ENCODE measurements around the gene ADGRF1.

Gene ADGRF1

GRCh38 chr6:47026679-47027078 lies 15.5 kb downstream of the ADGRF1 start:
- no peak overlapping the region for H3K4me3 ChIP-seq (replicated peaks; ENCODE audit: insufficient read depth, low read length)
- H3K27ac ChIP-seq (replicated peaks) = no peak overlapping the region
- TF ChIP-seq GABPA (IDR thresholded peaks at IDR 0.05; ENCODE audit: low read depth) = no peak
- TF ChIP-seq POLR2AphosphoS5 (IDR thresholded peaks at IDR 0.05; ENCODE audit: low read depth) = no peak
- TF ChIP-seq SPI1 (IDR thresholded peaks at IDR 0.05; ENCODE audit: borderline replicate concordance, low read depth) = no peak
- TF ChIP-seq REST (IDR thresholded peaks at IDR 0.05; ENCODE audit: insufficient replicate concordance, low read depth) = no peak
- no peak for TF ChIP-seq CTCF (IDR thresholded peaks at IDR 0.05; ENCODE audit: insufficient read depth, low read length)
- H3K27me3 ChIP-seq (ENCODE audit: insufficient read depth, poor library complexity, severe bottlenecking) = no peaks in the 10 kb centered on the region
- no peak for DNase-seq (ENCODE audit: low read depth in 1 of 2, low spot score in 1 of 2)

- DNase-seq (ENCODE audit: low read depth in 1 of 2, low spot score in 1 of 2) = no peak
- no peak overlapping the region for H3K4me3 ChIP-seq (replicated peaks; ENCODE audit: insufficient read depth, low read length)
- no peak overlapping the region for H3K27ac ChIP-seq (replicated peaks)
- no peaks in the 10 kb centered on the region for H3K27me3 ChIP-seq (ENCODE audit: insufficient read depth, poor library complexity, severe bottlenecking)
- peak; percentile 93 for TF ChIP-seq SPI1 (IDR thresholded peaks at IDR 0.05; ENCODE audit: borderline replicate concordance, low read depth)
- TF ChIP-seq CTCF (IDR thresholded peaks at IDR 0.05; ENCODE audit: insufficient read depth, low read length) = no peak
Measured at GRCh38 chr6:47023573-47023972, 18.6 kb downstream of the ADGRF1 start.

GRCh38 chr6:47022191-47022590 lies 19.9 kb downstream of the ADGRF1 start:
- TF ChIP-seq GABPA (IDR thresholded peaks at IDR 0.05; ENCODE audit: low read depth) (no peak), REST (IDR thresholded peaks at IDR 0.05; ENCODE audit: insufficient replicate concordance, low read depth) (no peak), CTCF (IDR thresholded peaks at IDR 0.05; ENCODE audit: insufficient read depth, low read length) (no peak), SPI1 (IDR thresholded peaks at IDR 0.05; ENCODE audit: borderline replicate concordance, low read depth) (no peak), POLR2AphosphoS5 (IDR thresholded peaks at IDR 0.05; ENCODE audit: low read depth) (no peak)
- Histone ChIP-seq H3K4me3 (replicated peaks; ENCODE audit: insufficient read depth, low read length) (no peak overlapping the region), H3K27me3 (ENCODE audit: insufficient read depth, poor library complexity, severe bottlenecking) (no peaks in the 10 kb centered on the region), H3K27ac (replicated peaks) (no peak overlapping the region)
- DNase-seq (ENCODE audit: low read depth in 1 of 2, low spot score in 1 of 2) = no peak

GRCh38 chr6:47019941-47020340 lies 22.2 kb downstream of the ADGRF1 start:
- no peak for DNase-seq (ENCODE audit: low read depth in 1 of 2, low spot score in 1 of 2)
- Histone ChIP-seq H3K27me3 (ENCODE audit: insufficient read depth, poor library complexity, severe bottlenecking) (no peaks in the 10 kb centered on the region), H3K27ac (replicated peaks) (no peak overlapping the region), H3K4me3 (replicated peaks; ENCODE audit: insufficient read depth, low read length) (no peak overlapping the region)
- TF ChIP-seq SPI1 (IDR thresholded peaks at IDR 0.05; ENCODE audit: borderline replicate concordance, low read depth) = no peak
- no peak for TF ChIP-seq CTCF (IDR thresholded peaks at IDR 0.05; ENCODE audit: insufficient read depth, low read length)
- no peak for TF ChIP-seq GABPA (IDR thresholded peaks at IDR 0.05; ENCODE audit: low read depth)
- TF ChIP-seq POLR2AphosphoS5 (IDR thresholded peaks at IDR 0.05; ENCODE audit: low read depth) = no peak
- TF ChIP-seq REST (IDR thresholded peaks at IDR 0.05; ENCODE audit: insufficient replicate concordance, low read depth) = no peak

Measured in HL-60 (cell line).